IMR-90 (cell line): ENCODE results near the gene DRAXIN.

ENCODE experiments used
- CEBPB ChIP-seq: IDR thresholded peaks from 2 replicates; pipeline ENCODE4 v1.6.1; 2012; ENCODE audit warnings: low read depth, low read length, improper control_type of control experiment
- CHD1 ChIP-seq: IDR thresholded peaks from 2 replicates; pipeline ENCODE4 v1.6.1; 2012; ENCODE audit warnings: low read depth, low read length, improper control_type of control experiment
- CTCF ChIP-seq: conservative IDR thresholded peaks from 2 replicates; pipeline ENCODE4 v1.5.1; 2012; ENCODE audit warnings: mild to moderate bottlenecking, low read depth, low read length, improper control_type of control experiment
- MAFK ChIP-seq: IDR thresholded peaks from 2 replicates; pipeline ENCODE4 v1.6.1; 2012; ENCODE audit warnings: low read depth, low read length, improper control_type of control experiment
- MAZ ChIP-seq: IDR thresholded peaks from 2 replicates; pipeline ENCODE4 v1.6.1; 2012; ENCODE audit warnings: low read depth, mild to moderate bottlenecking, low read length, improper control_type of control experiment, moderate library complexity, borderline replicate concordance
- POLR2A ChIP-seq: IDR thresholded peaks from 2 replicates; pipeline ENCODE4 v1.6.1; 2012; ENCODE audit warnings: mild to moderate bottlenecking, low read depth, low read length
- RAD21 ChIP-seq: IDR thresholded peaks from 2 replicates; pipeline ENCODE4 v1.6.1; 2012; ENCODE audit warnings: low read length, improper control_type of control experiment
- RCOR1 ChIP-seq: IDR thresholded peaks from 2 replicates; pipeline ENCODE4 v1.6.1; 2012; ENCODE audit warnings: mild to moderate bottlenecking, low read length, improper control_type of control experiment; ENCODE audit not compliant: insufficient replicate concordance
- RFX5 ChIP-seq: IDR thresholded peaks from 2 replicates; pipeline ENCODE4 v1.8.0; 2012; ENCODE audit warnings: low read depth, mild to moderate bottlenecking, low read length, moderate library complexity
- SMC3 ChIP-seq: fragments of 150-350 bp; IDR thresholded peaks from 2 replicates; pipeline ENCODE4 v1.6.1; 2016; ENCODE audit warnings: low read depth, mild to moderate bottlenecking, antibody characterized with exemption, low read length, moderate library complexity
- TF ChIP-seq, protein P1 (sequence below): fragments of 150-350 bp; IDR thresholded peaks from 2 replicates; pipeline ENCODE4 v1.6.1; 2016; ENCODE audit warnings: low read depth, mild to moderate bottlenecking, low read length, moderate library complexity, borderline replicate concordance
- TF ChIP-seq, protein P2 (sequence below): fragments of 150-350 bp; IDR thresholded peaks from 2 replicates; pipeline ENCODE4 v1.6.1; 2017; ENCODE audit warnings: mild to moderate bottlenecking, antibody characterized with exemption, low read length, low read depth

DNA sequence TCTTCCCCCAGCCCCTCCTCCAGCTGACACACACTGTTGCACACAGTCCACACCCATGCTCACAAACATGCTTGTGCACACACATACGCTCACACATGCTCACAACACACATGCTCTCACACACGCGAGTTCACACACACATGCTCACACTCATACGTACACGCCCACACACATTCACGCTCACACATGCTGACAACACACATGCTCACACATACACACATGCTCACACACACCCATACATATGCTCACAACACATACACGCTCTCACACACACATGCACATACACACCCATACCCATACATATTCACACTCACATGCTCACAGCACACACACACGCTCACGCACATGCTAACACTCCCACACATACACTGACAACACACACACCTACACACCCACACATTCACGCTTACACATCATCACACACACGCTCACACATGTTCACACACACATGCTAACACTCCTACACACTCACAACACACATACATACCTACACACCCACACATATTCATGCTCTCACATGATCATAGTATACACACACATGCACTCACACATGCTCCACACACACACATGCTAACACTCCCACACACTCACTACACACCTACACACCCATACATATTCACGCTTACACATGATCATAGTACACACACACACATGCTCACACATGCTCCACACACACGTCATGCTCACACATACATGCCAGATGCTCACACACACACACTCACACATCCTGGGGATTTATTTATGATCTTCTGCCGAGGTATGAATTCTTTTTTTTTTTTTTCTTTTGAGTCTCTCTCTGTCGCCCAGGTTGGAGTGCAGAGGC, 10.7 kb downstream of the DRAXIN start:
- TF ChIP-seq CTCF: no peak
- no peak for TF ChIP-seq RFX5
- TF ChIP-seq RCOR1: no peak
- TF ChIP-seq POLR2A: no peak
- TF ChIP-seq SMC3: no peak
- TF ChIP-seq, protein P1, sequence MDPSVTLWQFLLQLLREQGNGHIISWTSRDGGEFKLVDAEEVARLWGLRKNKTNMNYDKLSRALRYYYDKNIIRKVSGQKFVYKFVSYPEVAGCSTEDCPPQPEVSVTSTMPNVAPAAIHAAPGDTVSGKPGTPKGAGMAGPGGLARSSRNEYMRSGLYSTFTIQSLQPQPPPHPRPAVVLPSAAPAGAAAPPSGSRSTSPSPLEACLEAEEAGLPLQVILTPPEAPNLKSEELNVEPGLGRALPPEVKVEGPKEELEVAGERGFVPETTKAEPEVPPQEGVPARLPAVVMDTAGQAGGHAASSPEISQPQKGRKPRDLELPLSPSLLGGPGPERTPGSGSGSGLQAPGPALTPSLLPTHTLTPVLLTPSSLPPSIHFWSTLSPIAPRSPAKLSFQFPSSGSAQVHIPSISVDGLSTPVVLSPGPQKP: no peak
- no peak for TF ChIP-seq CHD1
- no peak for TF ChIP-seq CEBPB
- TF ChIP-seq MAFK: no peak
- TF ChIP-seq, protein P2, sequence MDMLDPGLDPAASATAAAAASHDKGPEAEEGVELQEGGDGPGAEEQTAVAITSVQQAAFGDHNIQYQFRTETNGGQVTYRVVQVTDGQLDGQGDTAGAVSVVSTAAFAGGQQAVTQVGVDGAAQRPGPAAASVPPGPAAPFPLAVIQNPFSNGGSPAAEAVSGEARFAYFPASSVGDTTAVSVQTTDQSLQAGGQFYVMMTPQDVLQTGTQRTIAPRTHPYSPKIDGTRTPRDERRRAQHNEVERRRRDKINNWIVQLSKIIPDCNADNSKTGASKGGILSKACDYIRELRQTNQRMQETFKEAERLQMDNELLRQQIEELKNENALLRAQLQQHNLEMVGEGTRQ: no peak
- no peak for TF ChIP-seq MAZ
- no peak for TF ChIP-seq RAD21
